ENCODE data around the gene DPM3. TPM values are rescaled to one million over a fixed set of nuclear protein-coding genes. Genes with fewer than 3 reads are reported as not detected.
"Not testable (repeated sequence)": the region's sequence is repeated elsewhere in the genome, so short reads cannot be mapped to it uniquely, and the experiment has no call there.

DPM3 gene
- total RNA-seq, 1 donor from 2014 or later: 28.6 TPM

DNA sequence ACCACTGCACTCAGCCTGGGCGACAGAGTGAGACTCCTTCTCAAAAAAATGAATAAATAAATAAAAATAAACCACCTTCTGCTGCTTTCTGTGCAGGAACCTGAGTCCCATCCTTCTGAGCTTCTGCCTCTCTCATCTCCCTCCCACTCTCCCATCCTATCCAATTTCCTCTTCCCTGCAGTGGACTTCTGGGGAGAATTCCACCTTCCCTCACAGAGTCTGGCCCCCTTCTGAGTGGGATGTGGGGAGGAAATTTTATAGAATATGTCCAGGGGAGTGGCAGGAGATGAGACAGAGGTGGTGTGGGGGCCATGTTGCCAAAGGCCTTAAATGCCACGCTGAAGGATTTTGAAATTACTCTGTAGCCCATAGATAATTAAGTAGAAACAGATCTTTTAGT lies 18.0 kb downstream of the DPM3 start:
- DNase-seq (ENCODE audit: low read depth): no peak

DNA sequence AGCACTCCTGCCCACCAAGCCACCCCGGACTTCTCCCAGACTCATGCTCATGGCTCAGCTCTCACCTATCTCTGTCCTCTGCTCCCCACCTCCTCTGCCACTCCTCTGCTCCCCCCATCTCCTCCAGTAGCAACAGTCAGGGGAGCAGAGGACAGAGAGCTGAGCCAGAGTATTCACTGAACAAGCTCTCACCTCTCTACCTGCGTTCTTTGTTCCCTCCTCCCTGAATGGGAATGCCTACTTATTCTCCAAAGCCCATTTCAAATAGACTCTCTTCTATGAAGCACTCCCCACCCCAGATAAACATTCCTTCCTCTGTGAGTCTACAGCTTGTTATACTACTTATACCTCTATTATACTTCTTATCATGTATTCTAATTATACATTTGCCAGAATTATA lies 19.1 kb downstream of the DPM3 start:
- TF ChIP-seq, protein P1, sequence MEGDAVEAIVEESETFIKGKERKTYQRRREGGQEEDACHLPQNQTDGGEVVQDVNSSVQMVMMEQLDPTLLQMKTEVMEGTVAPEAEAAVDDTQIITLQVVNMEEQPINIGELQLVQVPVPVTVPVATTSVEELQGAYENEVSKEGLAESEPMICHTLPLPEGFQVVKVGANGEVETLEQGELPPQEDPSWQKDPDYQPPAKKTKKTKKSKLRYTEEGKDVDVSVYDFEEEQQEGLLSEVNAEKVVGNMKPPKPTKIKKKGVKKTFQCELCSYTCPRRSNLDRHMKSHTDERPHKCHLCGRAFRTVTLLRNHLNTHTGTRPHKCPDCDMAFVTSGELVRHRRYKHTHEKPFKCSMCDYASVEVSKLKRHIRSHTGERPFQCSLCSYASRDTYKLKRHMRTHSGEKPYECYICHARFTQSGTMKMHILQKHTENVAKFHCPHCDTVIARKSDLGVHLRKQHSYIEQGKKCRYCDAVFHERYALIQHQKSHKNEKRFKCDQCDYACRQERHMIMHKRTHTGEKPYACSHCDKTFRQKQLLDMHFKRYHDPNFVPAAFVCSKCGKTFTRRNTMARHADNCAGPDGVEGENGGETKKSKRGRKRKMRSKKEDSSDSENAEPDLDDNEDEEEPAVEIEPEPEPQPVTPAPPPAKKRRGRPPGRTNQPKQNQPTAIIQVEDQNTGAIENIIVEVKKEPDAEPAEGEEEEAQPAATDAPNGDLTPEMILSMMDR (conservative IDR thresholded peaks at IDR 0.05; ENCODE audit: low read depth, low read length): no peak

More for the DNA sequence above, 18.0 kb downstream of the DPM3 start:
- TF ChIP-seq, protein P1 (conservative IDR thresholded peaks at IDR 0.05; ENCODE audit: low read depth, low read length): no peak
- H3K4me3 ChIP-seq (ENCODE audit: low read depth, low read length): no peak overlapping the region

DNA sequence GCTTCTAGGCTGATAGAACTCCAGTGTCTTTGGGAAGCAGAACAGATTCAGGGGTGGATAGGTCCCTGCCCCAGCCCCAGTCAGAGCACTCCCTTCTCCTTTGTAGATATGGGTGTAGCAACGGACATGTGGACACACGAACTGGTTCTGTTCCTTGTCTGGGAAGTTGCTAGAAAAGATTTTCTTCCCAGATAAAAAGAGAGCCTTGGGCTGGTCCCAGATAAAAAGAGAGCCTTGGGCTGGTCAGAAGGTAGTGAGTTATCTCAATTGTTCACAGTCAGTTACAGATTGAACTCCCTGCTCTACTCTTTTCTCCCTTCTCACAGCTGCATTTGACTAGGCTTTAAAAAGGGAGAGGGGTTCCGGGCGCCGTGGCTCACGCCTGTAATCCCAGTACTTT lies 20.1 kb downstream of the DPM3 start:
- TF ChIP-seq, protein P1 (conservative IDR thresholded peaks at IDR 0.05; ENCODE audit: low read depth, low read length): no peak
- DNase-seq (ENCODE audit: low read depth): no peak
- H3K4me3 ChIP-seq (ENCODE audit: low read depth, low read length): no peak overlapping the region

More for the DNA sequence above, 19.1 kb downstream of the DPM3 start:
- DNase-seq (ENCODE audit: low read depth): no peak
- no peak overlapping the region for H3K4me3 ChIP-seq (ENCODE audit: low read depth, low read length)

DNA sequence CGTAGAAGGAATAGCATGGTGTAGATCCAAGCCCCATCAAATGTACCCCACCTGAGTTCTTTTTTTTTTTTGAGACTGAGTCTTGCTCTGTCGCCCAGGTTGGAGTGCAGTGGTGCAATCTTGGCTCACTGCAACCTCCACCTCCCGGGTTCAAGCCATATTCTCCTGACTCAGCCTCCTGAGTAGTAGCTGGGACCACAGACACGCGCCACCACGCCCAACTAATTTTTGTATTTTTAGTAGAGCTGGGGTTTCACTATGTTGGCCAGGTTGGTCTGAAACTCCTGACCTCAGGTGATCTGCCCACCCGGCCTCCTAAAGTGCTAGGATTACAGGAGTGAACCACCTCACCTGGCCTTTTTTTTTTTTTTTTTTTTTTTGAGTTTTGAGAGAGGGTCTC lies 22.2 kb downstream of the DPM3 start:
- DNase-seq (ENCODE audit: low read depth); H3K4me3 ChIP-seq (ENCODE audit: low read depth, low read length): not testable (repeated sequence)

DNA sequence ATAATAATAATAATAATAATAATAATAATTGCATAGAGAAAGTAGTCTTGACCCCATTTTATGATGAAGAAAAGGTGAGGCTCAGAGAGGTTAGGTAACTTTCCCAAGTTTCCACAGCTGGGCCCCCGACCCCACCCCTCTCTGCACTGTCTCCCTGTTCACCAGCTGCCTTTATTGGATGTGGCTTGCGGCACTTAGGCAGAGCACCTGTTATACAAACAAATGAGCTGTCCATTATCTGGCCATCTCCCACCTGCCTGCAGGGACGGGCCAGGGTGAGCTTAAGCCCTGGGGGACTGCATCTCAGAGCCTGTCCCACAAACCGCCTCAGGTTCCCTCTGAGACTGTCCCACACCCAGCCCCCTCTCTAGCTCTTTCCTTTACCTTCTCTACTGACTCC lies 22.7 kb downstream of the DPM3 start:
- H3K4me3 ChIP-seq (ENCODE audit: low read depth, low read length): no peak overlapping the region
- DNase-seq (ENCODE audit: low read depth): no peak
- TF ChIP-seq, protein P1 (conservative IDR thresholded peaks at IDR 0.05; ENCODE audit: low read depth, low read length): no peak

DNA sequence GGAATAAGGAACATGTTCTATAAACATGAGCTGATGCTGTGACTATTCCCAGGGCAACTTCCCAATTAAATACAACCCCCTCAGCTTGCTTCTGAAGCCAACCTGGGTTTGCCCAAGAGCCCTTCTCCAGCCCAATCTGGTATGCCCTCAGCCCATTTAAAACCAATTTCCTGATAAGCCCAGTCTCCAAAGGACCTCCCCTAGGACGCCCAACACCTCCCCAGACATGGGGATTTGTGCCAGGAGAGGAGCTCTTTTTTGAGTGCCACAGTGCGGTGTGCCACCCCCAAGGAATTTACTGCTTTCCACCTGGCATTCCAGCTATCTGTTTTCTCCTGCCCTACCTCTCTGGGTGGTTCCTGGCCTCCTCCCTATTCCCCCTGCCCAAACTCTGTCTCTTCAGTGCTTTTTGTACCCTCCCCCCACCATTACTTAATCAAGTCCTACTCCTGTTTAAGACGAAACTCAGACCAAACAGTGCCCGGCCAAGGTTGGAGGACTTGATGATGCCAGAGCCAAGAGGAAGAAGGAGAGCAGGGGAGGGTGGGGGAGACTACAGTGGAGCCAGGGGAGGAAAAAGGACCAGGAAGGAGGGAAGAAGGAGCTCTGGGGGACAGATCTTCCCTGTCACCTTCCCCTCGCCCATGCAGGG lies 24.1 kb downstream of the DPM3 start:
- DNase-seq (ENCODE audit: low read depth): no peak
- no peak overlapping the region for H3K4me3 ChIP-seq (ENCODE audit: low read depth, low read length)
- TF ChIP-seq, protein P1 (conservative IDR thresholded peaks at IDR 0.05; ENCODE audit: low read depth, low read length): no peak

DNA sequence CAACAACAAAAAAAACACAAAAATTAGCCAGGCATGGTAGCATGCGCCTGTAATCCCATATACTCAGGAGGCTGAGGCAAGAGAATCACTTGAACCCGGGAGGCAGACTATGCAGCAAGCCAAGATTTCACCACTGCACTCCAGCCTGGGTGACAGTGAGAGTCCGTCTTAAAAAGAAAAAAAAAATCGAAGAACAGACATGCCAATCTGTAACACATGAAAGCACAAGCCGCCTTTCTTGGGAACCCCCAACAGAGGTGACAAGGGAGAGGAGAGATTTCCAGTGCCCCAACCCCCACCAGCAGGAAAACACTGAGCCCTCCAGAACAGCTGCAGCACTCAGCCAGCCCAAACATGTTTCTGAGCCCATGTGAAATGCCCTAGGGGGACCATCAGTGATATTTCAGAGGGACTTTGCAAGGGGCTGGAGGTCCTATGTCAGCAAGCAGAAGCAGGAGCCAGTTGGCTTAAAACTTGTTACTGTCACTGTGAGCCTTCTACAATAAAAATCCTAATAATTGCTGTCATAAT lies 26.8 kb downstream of the DPM3 start:
- no peak for DNase-seq (ENCODE audit: low read depth)
- no peak overlapping the region for H3K4me3 ChIP-seq (ENCODE audit: low read depth, low read length)
- TF ChIP-seq, protein P1 (conservative IDR thresholded peaks at IDR 0.05; ENCODE audit: low read depth, low read length): no peak

All from epithelial cell of proximal tubule (primary cell).